HEK293 (cell line): Measurements from ENCODE around the gene CHST15.

Experiments
- CTCF ChIA-PET: fragments of 350-600 bp; formaldehyde crosslinking; extraction: SDS; loops from one replicate; lab custom pipeline; 2021; ENCODE audit warnings: antibody characterized with exemption; lab: Yijun Ruan, JAX
- POLR2A ChIA-PET: fragments of 300-600 bp; formaldehyde crosslinking; extraction: SDS; loops from one replicate; lab custom pipeline; 2020; ENCODE audit warnings: antibody characterized with exemption, inconsistent platforms; lab: Yijun Ruan, JAX
- H3K27ac ChIP-seq: fragments of 200-500 bp; sonication (Bioruptor generic); 2 replicates; pipeline ENCODE4 v1.5.1; 2014; ENCODE audit warnings: low read depth, low read length, control low read depth, inconsistent platforms; ENCODE audit errors: extremely low read depth
- H3K36me3 ChIP-seq, 2 experiments: fragments of 200-500 bp in 1 of 2; sonication (Bioruptor generic) in 1 of 2; 1 replicate in 1 of 2; 2 replicates in 1 of 2; pipeline ENCODE4 v1.5.1; 2014 to 2017; ENCODE audit warnings: inconsistent platforms in 2 of 2, low read length in 2 of 2; ENCODE audit not compliant: control insufficient read depth in 2 of 2, insufficient read depth in 1 of 2
- H3K4me1 ChIP-seq: fragments of 200-500 bp; sonication (Bioruptor generic); 2 replicates; pipeline ENCODE4 v1.5.1; 2014; ENCODE audit warnings: mild to moderate bottlenecking, low read length, inconsistent platforms; ENCODE audit not compliant: control insufficient read depth, insufficient read depth
- H3K4me3 ChIP-seq: 2 replicates; pipeline ENCODE4 v1.5.1; 2011; ENCODE audit warnings: low read depth, mild to moderate bottlenecking, control low read depth, low read length, moderate library complexity
- H3K9me3 ChIP-seq: fragments of 200-500 bp; sonication (Bioruptor generic); 2 replicates; pipeline ENCODE4 v1.5.1; 2014; ENCODE audit warnings: low read depth, low read length, inconsistent platforms; ENCODE audit not compliant: control insufficient read depth, insufficient read depth
- EGR2 ChIP-seq: fragments of 450-650 bp; formaldehyde crosslinking; IDR thresholded peaks from 2 replicates; pipeline ENCODE4 v1.5.1; 2016; ENCODE audit warnings: low read depth, missing biosample characterization, missing genetic modification characterization
- ELK4 ChIP-seq: IDR thresholded peaks from 2 replicates; pipeline ENCODE4 v1.6.1; 2011; ENCODE audit warnings: mild to moderate bottlenecking, low read depth, low read length, borderline replicate concordance
- GFI1B ChIP-seq: fragments of 450-650 bp; formaldehyde crosslinking; IDR thresholded peaks from 2 replicates; pipeline ENCODE4 v1.5.1; 2016; ENCODE audit warnings: missing biosample characterization, missing genetic modification characterization
- GLIS1 ChIP-seq: fragments of 450-650 bp; formaldehyde crosslinking; IDR thresholded peaks from 2 replicates; pipeline ENCODE4 v1.5.1; 2016; ENCODE audit warnings: missing biosample characterization, missing genetic modification characterization
- HOXA7 ChIP-seq: sonication (generic); formaldehyde crosslinking; IDR thresholded peaks from 2 replicates; pipeline ENCODE4 v1.8.1; 2022; ENCODE audit warnings: missing genetic modification reagents, borderline replicate concordance
- HOXC10 ChIP-seq: sonication (generic); formaldehyde crosslinking; IDR thresholded peaks from 2 replicates; pipeline ENCODE4 v1.8.1; 2023; ENCODE audit warnings: mild to moderate bottlenecking, missing genetic modification reagents
- KLF1 ChIP-seq: fragments of 450-650 bp; formaldehyde crosslinking; IDR thresholded peaks from 2 replicates; pipeline ENCODE4 v1.5.1; 2016; ENCODE audit warnings: missing biosample characterization, missing genetic modification characterization
- MZF1 ChIP-seq: fragments of 450-650 bp; formaldehyde crosslinking; IDR thresholded peaks from 2 replicates; pipeline ENCODE4 v1.5.1; 2017; ENCODE audit warnings: missing biosample characterization, missing genetic modification characterization, borderline replicate concordance
- REPIN1 ChIP-seq: fragments of 450-650 bp; formaldehyde crosslinking; IDR thresholded peaks from 2 replicates; pipeline ENCODE4 v1.5.1; 2017; ENCODE audit warnings: missing biosample characterization, missing genetic modification characterization, low read depth
- TCF7L2 ChIP-seq: IDR thresholded peaks from 2 replicates; pipeline ENCODE4 v1.6.1; 2011; ENCODE audit warnings: low read depth, mild to moderate bottlenecking, inconsistent platforms, low read length, moderate library complexity, borderline replicate concordance
- ZBTB20 ChIP-seq: fragments of 450-650 bp; formaldehyde crosslinking; IDR thresholded peaks from 2 replicates; pipeline ENCODE4 v1.5.1; 2016; ENCODE audit warnings: missing biosample characterization, missing genetic modification characterization
- ZBTB7A ChIP-seq: fragments of 450-650 bp; formaldehyde crosslinking; IDR thresholded peaks from 2 replicates; pipeline ENCODE4 v1.5.1; 2016; ENCODE audit warnings: low read depth, missing biosample characterization, missing genetic modification characterization
- ZEB2 ChIP-seq: fragments of 450-650 bp; formaldehyde crosslinking; IDR thresholded peaks from 2 replicates; pipeline ENCODE4 v1.5.1; 2016; ENCODE audit warnings: missing biosample characterization, missing genetic modification characterization
- ZFHX2 ChIP-seq: fragments of 450-650 bp; formaldehyde crosslinking; conservative IDR thresholded peaks from 2 replicates; pipeline ENCODE4 v1.5.1; 2016; ENCODE audit warnings: missing biosample characterization, missing genetic modification characterization
- ZNF140 ChIP-seq: fragments of 450-650 bp; formaldehyde crosslinking; IDR thresholded peaks from 2 replicates; pipeline ENCODE4 v1.5.1; 2016; ENCODE audit warnings: missing biosample characterization, missing genetic modification characterization
- ZNF146 ChIP-seq: fragments of 450-650 bp; formaldehyde crosslinking; IDR thresholded peaks from 2 replicates; pipeline ENCODE4 v1.5.1; 2016; ENCODE audit warnings: missing biosample characterization, missing genetic modification characterization
- ZNF24 ChIP-seq: fragments of 450-650 bp; formaldehyde crosslinking; IDR thresholded peaks from 2 replicates; pipeline ENCODE4 v1.5.1; 2016; ENCODE audit warnings: missing biosample characterization, missing genetic modification characterization
- ZNF354C ChIP-seq: fragments of 450-650 bp; formaldehyde crosslinking; IDR thresholded peaks from 2 replicates; pipeline ENCODE4 v1.5.1; 2016; ENCODE audit warnings: missing biosample characterization, missing genetic modification characterization, low read depth, borderline replicate concordance
- ZNF510 ChIP-seq: fragments of 450-650 bp; formaldehyde crosslinking; IDR thresholded peaks from 2 replicates; pipeline ENCODE4 v1.5.1; 2018; ENCODE audit warnings: mild to moderate bottlenecking, missing genetic modification characterization, missing biosample characterization; ENCODE audit not compliant: insufficient replicate concordance
- ZNF530 ChIP-seq: fragments of 450-650 bp; formaldehyde crosslinking; IDR thresholded peaks from 2 replicates; pipeline ENCODE4 v1.5.1; 2016; ENCODE audit warnings: low read depth, missing biosample characterization, missing genetic modification characterization
- ZNF561 ChIP-seq: fragments of 450-650 bp; IDR thresholded peaks from 2 replicates; pipeline ENCODE4 v1.5.1; 2018; ENCODE audit warnings: missing biosample characterization, missing genetic modification characterization, borderline replicate concordance
- ZNF837 ChIP-seq: fragments of 450-650 bp; formaldehyde crosslinking; IDR thresholded peaks from 2 replicates; pipeline ENCODE4 v1.5.1; 2016; ENCODE audit warnings: missing biosample characterization, missing genetic modification characterization
- ZSCAN18 ChIP-seq: fragments of 450-650 bp; formaldehyde crosslinking; IDR thresholded peaks from 2 replicates; pipeline ENCODE4 v1.5.1; 2016; ENCODE audit warnings: missing biosample characterization, missing genetic modification characterization
- TF ChIP-seq, protein P1 (sequence below): fragments of 450-650 bp; formaldehyde crosslinking; IDR thresholded peaks from 2 replicates; pipeline ENCODE4 v1.5.1; 2017; ENCODE audit warnings: missing biosample characterization, mild to moderate bottlenecking, missing genetic modification characterization, moderate library complexity

The CHST15 gene

GRCh38 chr10:123993534-123994416 lies 99.6 kb downstream of the CHST15 start:
- CTCF ChIA-PET = interaction anchor here (0.6 to 6.8 kb wide), 44 partner anchors 11 to 815 kb away, joined by 3 to 160 read pairs (median 4); partner anchors contain the start of gene CHST15
- TF ChIP-seq ZNF837 (no peak), ZBTB7A (tag by site-specific recombination) (no peak), EGR2 (tag by site-specific recombination) (0 out of 2 replicates have a peak, but pooled peaks have one; percentile 5), KLF1 (tag by site-specific recombination) (no peak), HOXC10 (CRISPR knock-in tag) (no peak), GFI1B (no peak), ZFHX2 (tag by site-specific recombination) (0 out of 2 replicates have a peak, but pooled peaks have one; percentile 8), HOXA7 (CRISPR knock-in tag) (no peak)

GRCh38 chr10:123991611-123992570 lies 101.5 kb downstream of the CHST15 start:
- CTCF ChIA-PET = interaction anchor here (0.6 kb wide), 1 partner anchor 87 kb away, joined by 4 read pairs; no protein-coding TSS in a partner anchor
- no peaks in the 10 kb centered on the region for H3K36me3 ChIP-seq
- H3K9me3 ChIP-seq = no peaks in the 10 kb centered on the region
- no peaks in the 10 kb centered on the region for H3K4me1 ChIP-seq
- no peak overlapping the region for H3K4me3 ChIP-seq
- POLR2A ChIA-PET = no interaction called here
- no peak overlapping the region for H3K27ac ChIP-seq
- no peak for TF ChIP-seq ZSCAN18
- no peak for TF ChIP-seq GLIS1 (tag by site-specific recombination)
- TF ChIP-seq, protein P1, sequence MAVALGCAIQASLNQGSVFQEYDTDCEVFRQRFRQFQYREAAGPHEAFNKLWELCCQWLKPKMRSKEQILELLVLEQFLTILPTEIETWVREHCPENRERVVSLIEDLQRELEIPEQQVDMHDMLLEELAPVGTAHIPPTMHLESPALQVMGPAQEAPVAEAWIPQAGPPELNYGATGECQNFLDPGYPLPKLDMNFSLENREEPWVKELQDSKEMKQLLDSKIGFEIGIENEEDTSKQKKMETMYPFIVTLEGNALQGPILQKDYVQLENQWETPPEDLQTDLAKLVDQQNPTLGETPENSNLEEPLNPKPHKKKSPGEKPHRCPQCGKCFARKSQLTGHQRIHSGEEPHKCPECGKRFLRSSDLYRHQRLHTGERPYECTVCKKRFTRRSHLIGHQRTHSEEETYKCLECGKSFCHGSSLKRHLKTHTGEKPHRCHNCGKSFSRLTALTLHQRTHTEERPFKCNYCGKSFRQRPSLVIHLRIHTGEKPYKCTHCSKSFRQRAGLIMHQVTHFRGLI = no peak
- no peak for TF ChIP-seq ZNF24 (tag by site-specific recombination)
- TF ChIP-seq ZNF140 = no peak
- TF ChIP-seq ZNF510 = no peak
- no peak for TF ChIP-seq ZBTB20
- TF ChIP-seq REPIN1 (tag by site-specific recombination) = no peak
- no peak for TF ChIP-seq ELK4
- TF ChIP-seq ZNF146 (tag by site-specific recombination) = no peak
- TF ChIP-seq MZF1 (tag by site-specific recombination) = no peak
- no peak for TF ChIP-seq ZNF530 (tag by site-specific recombination)
- TF ChIP-seq TCF7L2 = no peak
- TF ChIP-seq ZNF561 = no peak
- no peak for TF ChIP-seq ZNF354C
- no peak for TF ChIP-seq ZEB2 (tag by site-specific recombination)

More at GRCh38 chr10:123993534-123994416, 99.6 kb downstream of the CHST15 start:
- H3K4me1 ChIP-seq = no peaks in the 10 kb centered on the region; the same call in 1 of the 2 replicates
- H3K9me3 ChIP-seq = no peaks in the 10 kb centered on the region
- no peaks in the 10 kb centered on the region for H3K36me3 ChIP-seq
- H3K27ac ChIP-seq = no peak overlapping the region
- POLR2A ChIA-PET = interaction anchor here (1.0 to 2.2 kb wide), 4 partner anchors 98 to 428 kb away, joined by 3 to 14 read pairs (median 3); no protein-coding TSS in a partner anchor
- H3K4me3 ChIP-seq = no peak overlapping the region
